AG09319 (cell line): ENCODE data around the gene STAT3.

Experiments
- DNase-seq: peaks from one replicate; pipeline ENCODE4 v3.0.0-alpha.2; 2010; ENCODE audit warnings: low read depth; ENCODE audit errors: extremely low read depth
- CTCF ChIP-seq: IDR thresholded peaks from 2 replicates; pipeline ENCODE4 v1.5.1; 2011; ENCODE audit warnings: low read depth, mild to moderate bottlenecking, inconsistent platforms, low read length, moderate library complexity

Gene STAT3

DNA sequence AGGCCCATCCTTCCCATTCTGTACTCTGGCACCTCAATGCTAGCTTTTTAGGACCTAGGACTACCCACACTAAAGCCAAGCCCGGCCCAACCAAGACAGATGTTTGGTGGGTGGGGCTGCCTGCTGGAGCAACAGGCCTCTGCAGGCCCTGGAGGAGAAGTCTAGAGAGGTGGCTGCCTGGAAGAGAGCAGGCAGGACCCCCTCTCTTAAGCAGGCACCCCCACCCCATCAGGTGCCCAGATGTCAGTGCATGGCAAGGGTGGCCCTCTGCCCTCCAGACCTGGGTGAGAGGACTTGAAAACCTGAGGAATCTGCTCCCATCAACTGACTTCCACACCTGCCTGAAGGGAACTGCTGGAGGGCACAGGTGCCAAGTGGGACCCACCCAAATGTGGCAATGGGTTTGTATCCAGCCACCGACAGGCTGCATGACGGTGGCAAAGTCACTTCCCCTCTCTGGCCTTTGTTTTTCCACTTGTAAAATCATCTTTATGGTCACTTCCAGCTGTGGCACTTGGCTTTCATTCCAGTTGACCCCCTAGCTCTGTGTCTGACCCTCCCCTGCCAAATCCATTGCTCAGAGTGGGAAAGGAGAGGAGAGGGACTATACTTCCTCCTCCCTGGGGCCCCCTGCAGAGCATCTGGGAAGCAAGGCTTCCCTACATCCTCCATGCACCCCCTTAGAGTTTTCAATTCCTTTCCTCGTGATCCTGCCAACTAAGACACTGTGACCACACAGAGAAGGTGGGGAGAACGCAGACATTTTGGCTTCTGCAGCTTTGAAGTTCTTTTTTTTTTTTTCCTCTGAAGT is 101.6 kb downstream of the STAT3 start:
- no peak for TF ChIP-seq CTCF
- no peak for DNase-seq

DNA sequence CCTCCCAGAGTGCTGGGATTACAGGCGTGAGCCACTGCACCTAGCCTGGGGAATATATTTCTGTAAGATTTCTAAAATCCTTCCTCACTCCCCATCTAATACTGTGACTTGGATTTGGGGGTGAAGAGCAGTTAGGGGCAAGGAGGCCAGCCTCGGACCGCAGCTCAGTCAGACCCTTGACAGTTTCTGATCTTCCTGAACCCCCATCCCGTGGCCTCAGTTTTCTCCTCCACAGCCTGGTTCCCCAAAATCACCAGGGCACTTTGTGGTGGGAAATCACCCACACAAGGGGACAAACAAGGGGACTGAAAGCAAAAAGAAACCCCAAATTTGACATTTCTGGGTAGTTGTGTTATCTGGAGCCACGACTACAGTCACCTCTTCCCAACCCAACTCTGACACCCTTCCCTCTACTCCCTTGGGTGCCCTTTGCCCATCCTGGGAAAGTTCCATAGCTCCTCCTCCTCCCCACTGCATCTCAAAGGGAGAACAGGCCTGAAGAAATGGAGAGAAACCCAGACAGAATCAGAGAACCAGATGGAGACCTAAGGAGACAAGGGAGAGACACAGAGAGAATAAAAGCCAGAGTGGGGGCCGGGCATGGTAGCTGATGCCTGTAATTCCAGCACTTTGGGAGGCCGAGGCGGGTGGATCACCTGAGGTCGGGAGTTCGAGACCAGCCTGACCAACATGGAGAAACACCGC is 102.7 kb downstream of the STAT3 start:
- no peak for DNase-seq
- TF ChIP-seq CTCF, result no peak

DNA sequence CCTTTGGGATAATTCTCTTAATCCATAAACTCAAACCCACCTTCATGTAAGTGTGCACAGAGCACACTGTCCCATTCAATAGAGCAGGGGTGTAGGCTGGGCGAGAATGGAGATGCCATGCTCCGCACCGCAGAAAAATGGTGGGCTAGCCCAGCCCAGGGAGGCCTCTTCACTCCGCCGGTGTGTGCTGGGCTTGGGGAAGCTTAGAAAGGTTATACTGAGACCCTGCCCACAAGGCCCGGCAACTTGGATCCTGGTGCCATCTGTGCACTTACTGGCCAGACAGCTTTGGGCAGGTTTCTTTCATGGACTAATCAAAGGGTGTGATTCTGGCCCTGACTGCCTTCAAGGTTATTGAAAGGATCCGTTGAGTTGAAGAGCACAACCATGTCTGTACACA is 103.7 kb downstream of the STAT3 start:
- TF ChIP-seq CTCF, result no peak
- no peak for DNase-seq

- no peak for DNase-seq
- no peak for TF ChIP-seq CTCF
Observed at GRCh38 chr17:42284024-42284369, 104.2 kb downstream of the STAT3 start.

DNA sequence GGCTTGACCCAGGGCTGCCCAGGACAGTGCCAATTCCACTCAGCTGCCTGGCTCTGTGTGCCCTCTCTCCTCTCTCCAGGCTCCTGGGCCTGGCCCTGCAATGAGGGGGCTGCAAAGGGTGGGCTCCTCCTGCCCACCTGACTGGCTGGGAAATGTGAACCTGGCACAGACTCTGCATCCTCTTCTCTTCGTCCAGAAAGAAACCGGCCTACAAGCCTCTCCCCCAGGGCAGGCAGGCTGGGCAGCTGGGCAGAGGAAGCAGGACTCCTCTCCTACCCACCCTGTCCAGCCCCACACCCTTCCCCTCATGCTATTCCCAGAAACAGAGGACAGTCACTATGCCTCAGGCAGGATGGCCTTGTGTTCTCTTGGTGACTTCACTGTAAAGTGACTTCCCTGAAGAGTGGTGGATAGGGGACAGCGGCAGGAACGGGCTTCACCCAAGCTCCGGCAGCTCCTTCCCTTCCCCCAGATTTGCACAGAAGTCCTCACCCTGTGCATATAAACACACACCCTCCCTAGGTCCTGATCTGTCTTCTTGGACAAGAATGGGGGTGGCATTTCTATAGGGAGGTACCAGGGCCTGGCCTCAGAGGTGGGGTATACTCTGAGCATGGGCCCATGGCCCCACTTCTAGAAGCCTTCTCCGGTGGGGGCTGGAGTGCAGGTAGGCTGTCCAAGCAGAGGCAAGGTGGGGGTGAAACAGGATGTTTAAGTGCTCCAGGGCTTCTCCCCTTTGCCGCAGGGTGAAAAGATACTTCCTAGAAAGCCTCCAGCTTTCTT is 104.8 kb downstream of the STAT3 start:
- no peak for DNase-seq
- no peak for TF ChIP-seq CTCF

DNA sequence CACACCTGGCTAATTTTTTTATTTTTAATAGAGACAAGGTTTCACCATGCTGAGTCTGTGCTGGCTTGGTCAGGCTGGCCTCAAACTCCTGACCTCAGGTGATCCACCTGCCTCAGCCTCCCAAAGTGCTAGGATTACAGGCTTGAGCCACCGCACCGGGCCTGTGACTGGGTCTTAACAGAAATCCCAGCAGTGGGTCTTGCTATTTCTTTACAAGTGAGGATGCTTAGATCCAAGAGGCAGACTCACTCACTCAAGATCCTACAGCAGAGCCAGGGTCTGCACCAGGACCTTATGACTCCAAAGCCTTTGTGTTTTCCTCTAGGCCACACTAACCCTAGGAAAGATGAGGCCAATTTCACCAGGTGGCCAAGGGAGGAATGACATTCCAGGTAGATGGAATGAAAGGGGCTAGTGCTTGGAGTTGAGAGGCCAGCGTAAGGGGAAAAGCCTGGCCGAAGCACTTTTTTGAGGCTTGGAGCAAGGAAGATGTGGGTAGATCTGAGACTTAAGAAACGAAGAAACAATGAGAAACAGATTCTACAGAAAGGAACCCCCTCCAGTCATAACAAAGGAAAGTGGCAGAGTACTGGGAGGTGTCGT is 105.7 kb downstream of the STAT3 start:
- DNase-seq, result no peak
- TF ChIP-seq CTCF, result no peak
